ENCODE data around the gene SHANK1.

GRCh38 chr19:50706387-50706786 lies 13.2 kb downstream of the SHANK1 start:
- no peak for TF ChIP-seq CTCF (IDR thresholded peaks at IDR 0.05; ENCODE audit: insufficient read depth, low read length)
- TF ChIP-seq REST (IDR thresholded peaks at IDR 0.05; ENCODE audit: insufficient replicate concordance, low read depth): no peak

All from HL-60 (cell line).